Measurements from ENCODE around the gene RGS3. TPM values are rescaled to one million over a fixed set of nuclear protein-coding genes. Genes with fewer than 3 reads are reported as not detected.

The RGS3 gene
- total RNA-seq, 4 donors from 2014 or later: 16.2 to 75.6 (median 54.9) TPM

- no peak for DNase-seq
- H3K4me3 ChIP-seq: no peak overlapping the region
- no peaks in the 10 kb centered on the region for H3K27me3 ChIP-seq
- no peak overlapping the region for H3K27ac ChIP-seq
- H3K4me1 ChIP-seq: no peaks in the 10 kb centered on the region
- no peaks in the 10 kb centered on the region for H3K36me3 ChIP-seq
- H3K9me3 ChIP-seq: no peaks in the 10 kb centered on the region
- intact Hi-C loops (cut with DNase I; ENCODE audit: low total_unique reads): no loop called here
- TF ChIP-seq POLR2A (IDR thresholded peaks at IDR 0.05) (no peak), CTCF (IDR thresholded peaks at IDR 0.05) (no peak)
Observed at GRCh38 chr9:113646491-113646890, 183.0 kb downstream of the RGS3 start.

Other genes starting within 250 kb of the RGS3 start
- gene FKBP15, start 242.4 kb upstream of the RGS3 start, total RNA-seq: 10 to 100 TPM; 14.1 to 30.3 (median 23.1) TPM
- 10 to 100 TPM in 2 of 4 donors, 1 to 10 TPM in 1, under 1 TPM in 1; 0.51 to 20.6 (median 10.6) TPM for gene SLC31A1, start 242.2 kb upstream of the RGS3 start, total RNA-seq
- 10 to 100 TPM; 16.9 to 30.9 (median 26.3) TPM for gene CDC26, start 188.2 kb upstream of the RGS3 start, total RNA-seq
- 10 to 100 TPM in 3 of 4 donors, 1 to 10 TPM in 1; 5.9 to 30.2 (median 18.4) TPM for gene PRPF4, start 188.1 kb upstream of the RGS3 start, total RNA-seq
- gene RNF183, start 160.4 kb upstream of the RGS3 start, total RNA-seq: under 1 TPM in 2 of 4 donors, not detected in 2; 0.35 to 0.82 TPM
- 1 to 10 TPM in 3 of 4 donors, under 1 TPM in 1; 0.29 to 3.6 (median 2.8) TPM for gene WDR31, start 123.5 kb upstream of the RGS3 start, total RNA-seq
- gene BSPRY, start 114.2 kb upstream of the RGS3 start, total RNA-seq: 1 to 10 TPM in 1 of 4 donors, under 1 TPM in 1, not detected in 2; 0.40 to 1.9 TPM
- gene HDHD3, start 86.7 kb upstream of the RGS3 start, total RNA-seq: 10 to 100 TPM; 10.5 to 36.8 (median 20.4) TPM
- gene ALAD, start 62.4 kb upstream of the RGS3 start, total RNA-seq: 10 to 100 TPM in 3 of 4 donors, 1 to 10 TPM in 1; 1.5 to 26.6 (median 16.1) TPM
- 10 to 100 TPM in 3 of 4 donors, 1 to 10 TPM in 1; 6.5 to 46.4 (median 20.4) TPM for gene POLE3, start 53.1 kb upstream of the RGS3 start, total RNA-seq
- gene C9orf43, start 53.0 kb upstream of the RGS3 start, total RNA-seq: 1 to 10 TPM in 1 of 4 donors, under 1 TPM in 2, not detected in 1; 0.21 to 3.3 (median 0.58) TPM